IPS DF 6.9 (cell line): ENCODE measurements around the gene ZNF777.

Experiments
- DNase-seq: peaks from one replicate; pipeline ENCODE4 v3.0.0-alpha.2; 2013; ENCODE audit warnings: low read depth, low spot score
- H3K27ac ChIP-seq: one replicate; pipeline ENCODE4 v1.5.1; 2013; ENCODE audit warnings: low read length, control low read depth
- H3K27me3 ChIP-seq: 2 replicates; pipeline ENCODE4 v1.6.1; 2013; ENCODE audit warnings: mild to moderate bottlenecking, low read length; ENCODE audit not compliant: control insufficient read depth, insufficient read depth
- H3K36me3 ChIP-seq: 2 replicates; pipeline ENCODE4 v1.6.1; 2013; ENCODE audit warnings: low read length; ENCODE audit not compliant: control insufficient read depth, insufficient read depth
- H3K4me1 ChIP-seq: 2 replicates; pipeline ENCODE4 v1.6.1; 2013; ENCODE audit warnings: low read length; ENCODE audit not compliant: control insufficient read depth, insufficient read depth
- H3K4me3 ChIP-seq: 2 replicates; pipeline ENCODE4 v1.5.1; 2013; ENCODE audit warnings: mild to moderate bottlenecking, low read length
- H3K9me3 ChIP-seq: 2 replicates; pipeline ENCODE4 v1.6.1; 2013; ENCODE audit warnings: low read length, inconsistent platforms; ENCODE audit not compliant: control insufficient read depth, insufficient read depth
- WGBS: extraction: QIAGEN DNeasy Blood & Tissue Kit; methylation state at CpG from one replicate; pipeline ENCODE4 v1.1.7; 2013; ENCODE audit warnings: mixed read lengths, missing lambda C conversion rate; ENCODE audit not compliant: insufficient read length, insufficient coverage; 5-methylcytosine and 5-hydroxymethylcytosine counted together

The ZNF777 gene

DNA sequence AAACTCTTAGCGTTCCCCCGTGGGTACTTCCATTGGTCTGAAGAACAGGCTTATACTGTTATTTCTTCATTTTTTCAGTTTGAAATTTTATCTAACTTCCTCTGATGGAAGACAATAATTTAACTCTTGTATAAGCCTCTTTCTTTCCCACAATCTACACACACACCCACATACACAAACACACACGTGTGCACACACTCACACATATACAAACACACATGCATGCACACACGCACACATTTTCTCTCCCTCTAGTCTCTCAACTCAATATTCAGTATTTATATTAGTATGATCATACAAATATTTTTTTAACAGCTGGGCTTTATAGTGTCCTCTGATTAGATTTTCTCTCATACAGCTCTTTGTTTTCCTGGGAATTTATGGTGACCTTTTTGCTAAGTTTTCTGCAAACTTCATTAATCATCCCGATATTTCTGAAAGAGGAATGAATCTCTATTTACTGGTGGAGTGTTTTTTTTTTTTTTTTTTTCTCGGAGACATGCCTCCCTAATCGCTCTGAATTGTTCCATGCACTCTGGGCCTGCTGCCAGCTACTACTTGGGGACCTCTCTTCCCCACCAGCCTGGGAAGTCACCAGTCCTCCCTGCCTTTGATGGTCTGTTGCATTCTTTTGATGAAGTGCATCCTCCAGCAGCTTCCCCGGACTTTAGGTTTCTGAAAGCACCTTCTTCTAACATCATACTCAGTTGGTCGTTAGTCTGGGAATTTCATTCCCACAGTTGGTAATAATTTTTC is 75.5 kb downstream of the ZNF777 start:
- Histone ChIP-seq H3K9me3 (no peaks in the 10 kb centered on the region), H3K4me3 (no peak overlapping the region), H3K27me3 (no peaks in the 10 kb centered on the region), H3K27ac (no peak overlapping the region), H3K4me1 (0 out of 2 replicates have a peak, but pooled peaks cover 2% of the 10 kb centered on the region), H3K36me3 (no peaks in the 10 kb centered on the region)
- DNase-seq = no peak
- WGBS = 100% methylated on average over 2 of the region's 9 CpGs
